ENCODE results near the gene CLIP1. TPM values are rescaled to one million over a fixed set of nuclear protein-coding genes. Genes with fewer than 3 reads are reported as not detected.

The CLIP1 gene
- total RNA-seq, 1 donor from 2014 or later, result 70.0 TPM

DNA sequence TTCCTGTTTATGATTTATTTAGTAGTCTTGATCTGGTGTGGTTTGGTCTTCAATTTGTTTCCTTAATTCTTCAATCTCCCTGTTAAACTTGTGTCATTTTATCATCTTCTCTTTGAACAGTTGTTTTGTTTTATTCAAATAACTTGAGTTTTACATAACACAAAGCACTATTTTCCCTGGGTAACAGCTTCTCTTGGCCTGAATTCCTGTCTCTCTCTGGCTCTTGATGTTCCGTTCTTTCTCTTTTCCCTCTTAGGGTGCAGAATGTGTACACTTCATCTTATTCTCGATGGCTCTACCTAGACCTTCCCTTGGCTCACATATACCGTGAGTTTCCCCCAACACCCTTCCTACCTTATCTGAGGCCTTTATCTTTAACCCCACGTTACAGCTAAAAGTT, 119.4 kb downstream of the CLIP1 start:
- FAIRE-seq, result no peak
- no peak overlapping the region for H3K27ac Mint-ChIP-seq (ENCODE audit: unreplicated experiment)
- TF ChIP-seq, protein P1, sequence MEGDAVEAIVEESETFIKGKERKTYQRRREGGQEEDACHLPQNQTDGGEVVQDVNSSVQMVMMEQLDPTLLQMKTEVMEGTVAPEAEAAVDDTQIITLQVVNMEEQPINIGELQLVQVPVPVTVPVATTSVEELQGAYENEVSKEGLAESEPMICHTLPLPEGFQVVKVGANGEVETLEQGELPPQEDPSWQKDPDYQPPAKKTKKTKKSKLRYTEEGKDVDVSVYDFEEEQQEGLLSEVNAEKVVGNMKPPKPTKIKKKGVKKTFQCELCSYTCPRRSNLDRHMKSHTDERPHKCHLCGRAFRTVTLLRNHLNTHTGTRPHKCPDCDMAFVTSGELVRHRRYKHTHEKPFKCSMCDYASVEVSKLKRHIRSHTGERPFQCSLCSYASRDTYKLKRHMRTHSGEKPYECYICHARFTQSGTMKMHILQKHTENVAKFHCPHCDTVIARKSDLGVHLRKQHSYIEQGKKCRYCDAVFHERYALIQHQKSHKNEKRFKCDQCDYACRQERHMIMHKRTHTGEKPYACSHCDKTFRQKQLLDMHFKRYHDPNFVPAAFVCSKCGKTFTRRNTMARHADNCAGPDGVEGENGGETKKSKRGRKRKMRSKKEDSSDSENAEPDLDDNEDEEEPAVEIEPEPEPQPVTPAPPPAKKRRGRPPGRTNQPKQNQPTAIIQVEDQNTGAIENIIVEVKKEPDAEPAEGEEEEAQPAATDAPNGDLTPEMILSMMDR (IDR thresholded peaks at IDR 0.05; ENCODE audit: insufficient read depth, low read depth, low read length), result no peak
- TF ChIP-seq EZH2 (IDR thresholded peaks at IDR 0.05; ENCODE audit: insufficient read depth, low read length), result no peak

GRCh38 chr12:122298071-122298748, 124.3 kb downstream of the CLIP1 start:
- H3K4me1 Mint-ChIP-seq (ENCODE audit: low read depth, unreplicated experiment), result no peaks in the 10 kb centered on the region
- no peaks in the 10 kb centered on the region for H3K9me3 Mint-ChIP-seq (ENCODE audit: unreplicated experiment)
- H3K27me3 Mint-ChIP-seq (ENCODE audit: low read depth, unreplicated experiment), result no peaks in the 10 kb centered on the region
- Histone ChIP-seq H3K79me2 (ENCODE audit: insufficient read depth, low read length) (no peaks in the 10 kb centered on the region), H3K4me2 (ENCODE audit: low read length) (no peak overlapping the region), H3K27ac (ENCODE audit: low read depth, low read length) (no peak overlapping the region), H3K9me3 (ENCODE audit: insufficient read depth, low read depth, low read length) (no peaks in the 10 kb centered on the region), H4K20me1 (ENCODE audit: insufficient read depth, low read length) (no peaks in the 10 kb centered on the region), H3K4me3 (ENCODE audit: insufficient read depth, low read depth, low read length) (no peak overlapping the region), H3K4me1 (ENCODE audit: insufficient read depth, low read length) (no peaks in the 10 kb centered on the region), H3K9ac (ENCODE audit: low read length) (no peak overlapping the region), H3K27me3 (ENCODE audit: insufficient read depth, low read length) (no peaks in the 10 kb centered on the region), H2AFZ (ENCODE audit: low read depth, low read length) (no peak overlapping the region), H3K36me3 (ENCODE audit: insufficient read depth, low read length) (peaks cover 23% of the 10 kb centered on the region)
- no peak for DNase-seq (ENCODE audit: low read depth)
- H3K27ac Mint-ChIP-seq (ENCODE audit: unreplicated experiment), result no peak overlapping the region
- H3K4me3 Mint-ChIP-seq (ENCODE audit: unreplicated experiment), result no peak overlapping the region
- peaks cover 15% of the 10 kb centered on the region for H3K36me3 Mint-ChIP-seq (ENCODE audit: low read depth, unreplicated experiment)
- no peak for FAIRE-seq
- TF ChIP-seq, protein P1 (IDR thresholded peaks at IDR 0.05; ENCODE audit: insufficient read depth, low read depth, low read length), result no peak
- TF ChIP-seq EZH2 (IDR thresholded peaks at IDR 0.05; ENCODE audit: insufficient read depth, low read length), result no peak

More for the DNA sequence above, 119.4 kb downstream of the CLIP1 start:
- no peaks in the 10 kb centered on the region for H3K4me1 Mint-ChIP-seq (ENCODE audit: low read depth, unreplicated experiment)
- H3K27ac ChIP-seq (ENCODE audit: low read depth, low read length), result no peak overlapping the region
- H3K9me3 Mint-ChIP-seq (ENCODE audit: unreplicated experiment), result no peaks in the 10 kb centered on the region
- no peaks in the 10 kb centered on the region for H3K9me3 ChIP-seq (ENCODE audit: insufficient read depth, low read depth, low read length)
- H2AFZ ChIP-seq (ENCODE audit: low read depth, low read length), result no peak overlapping the region
- H3K27me3 Mint-ChIP-seq (ENCODE audit: low read depth, unreplicated experiment), result no peaks in the 10 kb centered on the region
- peaks cover 15% of the 10 kb centered on the region for H3K36me3 ChIP-seq (ENCODE audit: insufficient read depth, low read length)
- no peaks in the 10 kb centered on the region for H3K27me3 ChIP-seq (ENCODE audit: insufficient read depth, low read length)
- H3K4me1 ChIP-seq (ENCODE audit: insufficient read depth, low read length), result no peaks in the 10 kb centered on the region
- H3K36me3 Mint-ChIP-seq (ENCODE audit: low read depth, unreplicated experiment), result peaks cover 17% of the 10 kb centered on the region
- H3K4me3 ChIP-seq (ENCODE audit: insufficient read depth, low read depth, low read length), result no peak overlapping the region
- no peak for DNase-seq (ENCODE audit: low read depth)
- H3K4me3 Mint-ChIP-seq (ENCODE audit: unreplicated experiment), result no peak overlapping the region
- H3K79me2 ChIP-seq (ENCODE audit: insufficient read depth, low read length), result no peaks in the 10 kb centered on the region
- no peaks in the 10 kb centered on the region for H4K20me1 ChIP-seq (ENCODE audit: insufficient read depth, low read length)
- no peak overlapping the region for H3K9ac ChIP-seq (ENCODE audit: low read length)
- H3K4me2 ChIP-seq (ENCODE audit: low read length), result no peak overlapping the region

- Mint-ChIP-seq H3K27me3 (ENCODE audit: low read depth, unreplicated experiment) (no peaks in the 10 kb centered on the region), H3K36me3 (ENCODE audit: low read depth, unreplicated experiment) (peaks cover 15% of the 10 kb centered on the region), H3K4me3 (ENCODE audit: unreplicated experiment) (no peak overlapping the region), H3K4me1 (ENCODE audit: low read depth, unreplicated experiment) (no peaks in the 10 kb centered on the region), H3K27ac (ENCODE audit: unreplicated experiment) (no peak overlapping the region), H3K9me3 (ENCODE audit: unreplicated experiment) (no peaks in the 10 kb centered on the region)
- Histone ChIP-seq H3K27ac (ENCODE audit: low read depth, low read length) (no peak overlapping the region), H3K4me3 (ENCODE audit: insufficient read depth, low read depth, low read length) (no peak overlapping the region), H3K27me3 (ENCODE audit: insufficient read depth, low read length) (no peaks in the 10 kb centered on the region), H3K4me2 (ENCODE audit: low read length) (no peak overlapping the region), H3K79me2 (ENCODE audit: insufficient read depth, low read length) (no peaks in the 10 kb centered on the region), H3K9ac (ENCODE audit: low read length) (no peak overlapping the region), H4K20me1 (ENCODE audit: insufficient read depth, low read length) (no peaks in the 10 kb centered on the region), H3K4me1 (ENCODE audit: insufficient read depth, low read length) (no peaks in the 10 kb centered on the region), H2AFZ (ENCODE audit: low read depth, low read length) (no peak overlapping the region), H3K9me3 (ENCODE audit: insufficient read depth, low read depth, low read length) (no peaks in the 10 kb centered on the region), H3K36me3 (ENCODE audit: insufficient read depth, low read length) (peaks cover 23% of the 10 kb centered on the region)
- TF ChIP-seq EZH2 (IDR thresholded peaks at IDR 0.05; ENCODE audit: insufficient read depth, low read length), result no peak
- TF ChIP-seq, protein P1 (IDR thresholded peaks at IDR 0.05; ENCODE audit: insufficient read depth, low read depth, low read length), result no peak
- FAIRE-seq, result no peak
- DNase-seq (ENCODE audit: low read depth), result no peak
Observed at GRCh38 chr12:122297494-122297893, 125.0 kb downstream of the CLIP1 start.
